ENCODE results near the gene MTCL3.

GRCh38 chr6:127441881-127442280, 77.3 kb downstream of the MTCL3 start:
- no peak for TF ChIP-seq EZH2 (IDR thresholded peaks at IDR 0.05; ENCODE audit: borderline replicate concordance, low read depth, low read length, severe bottlenecking)
- TF ChIP-seq, protein P1, sequence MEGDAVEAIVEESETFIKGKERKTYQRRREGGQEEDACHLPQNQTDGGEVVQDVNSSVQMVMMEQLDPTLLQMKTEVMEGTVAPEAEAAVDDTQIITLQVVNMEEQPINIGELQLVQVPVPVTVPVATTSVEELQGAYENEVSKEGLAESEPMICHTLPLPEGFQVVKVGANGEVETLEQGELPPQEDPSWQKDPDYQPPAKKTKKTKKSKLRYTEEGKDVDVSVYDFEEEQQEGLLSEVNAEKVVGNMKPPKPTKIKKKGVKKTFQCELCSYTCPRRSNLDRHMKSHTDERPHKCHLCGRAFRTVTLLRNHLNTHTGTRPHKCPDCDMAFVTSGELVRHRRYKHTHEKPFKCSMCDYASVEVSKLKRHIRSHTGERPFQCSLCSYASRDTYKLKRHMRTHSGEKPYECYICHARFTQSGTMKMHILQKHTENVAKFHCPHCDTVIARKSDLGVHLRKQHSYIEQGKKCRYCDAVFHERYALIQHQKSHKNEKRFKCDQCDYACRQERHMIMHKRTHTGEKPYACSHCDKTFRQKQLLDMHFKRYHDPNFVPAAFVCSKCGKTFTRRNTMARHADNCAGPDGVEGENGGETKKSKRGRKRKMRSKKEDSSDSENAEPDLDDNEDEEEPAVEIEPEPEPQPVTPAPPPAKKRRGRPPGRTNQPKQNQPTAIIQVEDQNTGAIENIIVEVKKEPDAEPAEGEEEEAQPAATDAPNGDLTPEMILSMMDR (IDR thresholded peaks at IDR 0.05; ENCODE audit: borderline replicate concordance, extremely low read depth, low read length, poor library complexity, severe bottlenecking) = no peak
